ENCODE measurements around the gene IFT27.

- TF ChIP-seq, protein P1, sequence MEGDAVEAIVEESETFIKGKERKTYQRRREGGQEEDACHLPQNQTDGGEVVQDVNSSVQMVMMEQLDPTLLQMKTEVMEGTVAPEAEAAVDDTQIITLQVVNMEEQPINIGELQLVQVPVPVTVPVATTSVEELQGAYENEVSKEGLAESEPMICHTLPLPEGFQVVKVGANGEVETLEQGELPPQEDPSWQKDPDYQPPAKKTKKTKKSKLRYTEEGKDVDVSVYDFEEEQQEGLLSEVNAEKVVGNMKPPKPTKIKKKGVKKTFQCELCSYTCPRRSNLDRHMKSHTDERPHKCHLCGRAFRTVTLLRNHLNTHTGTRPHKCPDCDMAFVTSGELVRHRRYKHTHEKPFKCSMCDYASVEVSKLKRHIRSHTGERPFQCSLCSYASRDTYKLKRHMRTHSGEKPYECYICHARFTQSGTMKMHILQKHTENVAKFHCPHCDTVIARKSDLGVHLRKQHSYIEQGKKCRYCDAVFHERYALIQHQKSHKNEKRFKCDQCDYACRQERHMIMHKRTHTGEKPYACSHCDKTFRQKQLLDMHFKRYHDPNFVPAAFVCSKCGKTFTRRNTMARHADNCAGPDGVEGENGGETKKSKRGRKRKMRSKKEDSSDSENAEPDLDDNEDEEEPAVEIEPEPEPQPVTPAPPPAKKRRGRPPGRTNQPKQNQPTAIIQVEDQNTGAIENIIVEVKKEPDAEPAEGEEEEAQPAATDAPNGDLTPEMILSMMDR (IDR thresholded peaks at IDR 0.05): no peak
- no peak for TF ChIP-seq POLR2A (IDR thresholded peaks at IDR 0.05)
Observed at GRCh38 chr22:36741968-36742367, 34.0 kb downstream of the IFT27 start.

All from uterus (tissue), 2 donors.